SU-DHL-6 (cell line): ENCODE data around the gene CDK18.

Experiments used
- H2AFZ ChIP-seq: fragments of 200-600 bp; sonication (generic); 2 replicates; pipeline ENCODE4 v1.6.1; 2014; ENCODE audit warnings: low read depth, mild to moderate bottlenecking, moderate library complexity, mixed read lengths, antibody characterized with exemption, low read length; ENCODE audit not compliant: severe bottlenecking
- H3F3A ChIP-seq: fragments of 200-600 bp; shearing (Covaris generic); 2 replicates; pipeline ENCODE4 v1.6.0; 2016; ENCODE audit warnings: antibody characterized with exemption, mild to moderate bottlenecking; ENCODE audit not compliant: insufficient read depth
- H3K27ac ChIP-seq: fragments of 200-600 bp; sonication (generic); 2 replicates; pipeline ENCODE4 v1.5.1; 2016; ENCODE audit warnings: low read depth, mild to moderate bottlenecking, low read length, moderate library complexity, mixed read lengths
- H3K27me3 ChIP-seq: fragments of 200-600 bp; sonication (generic), shearing (Covaris generic); 2 replicates; pipeline ENCODE4 v1.6.0; 2014; ENCODE audit warnings: mild to moderate bottlenecking, low read length
- H3K36me3 ChIP-seq: fragments of 200-600 bp; sonication (generic); 2 replicates; pipeline ENCODE4 v1.6.1; 2014; ENCODE audit warnings: mild to moderate bottlenecking, low read length, mixed read lengths
- H3K4me2 ChIP-seq: fragments of 300-600, 200-600 bp; shearing (Covaris generic), sonication (generic); 2 replicates; pipeline ENCODE4 v1.6.0; 2014; ENCODE audit warnings: low read length, low read depth, mild to moderate bottlenecking; ENCODE audit not compliant: poor library complexity, severe bottlenecking
- H3K4me3 ChIP-seq: fragments of 200-600 bp; sonication (generic); 2 replicates; pipeline ENCODE4 v1.5.1; 2014; ENCODE audit warnings: antibody characterized with exemption, low read length, mild to moderate bottlenecking, mixed read lengths; ENCODE audit not compliant: insufficient read depth, poor library complexity, severe bottlenecking
- H3K79me2 ChIP-seq: fragments of 200-600 bp; sonication (generic); 2 replicates; pipeline ENCODE4 v1.6.1; 2014; ENCODE audit warnings: mild to moderate bottlenecking, low read length, moderate library complexity; ENCODE audit not compliant: insufficient read depth
- H3K9ac ChIP-seq: fragments of 200-600 bp; sonication (generic); 2 replicates; pipeline ENCODE4 v1.7.0; 2014; ENCODE audit warnings: mild to moderate bottlenecking, low read length
- H3K9me2 ChIP-seq: fragments of 200-600 bp; sonication (generic); replicated peaks from 2 replicates; pipeline ENCODE4 v1.6.1; 2014; ENCODE audit warnings: low read length; ENCODE audit not compliant: insufficient read depth
- H3K9me3 ChIP-seq: fragments of 200-600 bp; sonication (generic); 2 replicates; pipeline ENCODE4 v1.6.1; 2014; ENCODE audit warnings: low read length, mixed read lengths; ENCODE audit not compliant: insufficient read depth
- H4K20me1 ChIP-seq: fragments of 200-600 bp; sonication (generic); 2 replicates; pipeline ENCODE4 v1.6.1; 2014; ENCODE audit warnings: low read depth, mild to moderate bottlenecking, antibody characterized with exemption, low read length, moderate library complexity, mixed read lengths
- CTCF ChIP-seq: fragments of 200-600 bp; sonication (generic); IDR thresholded peaks from one replicate; pipeline ENCODE4 v1.5.1; 2017; ENCODE audit warnings: antibody characterized with exemption, mild to moderate bottlenecking, low read length, moderate library complexity; ENCODE audit not compliant: insufficient read depth, poor library complexity, severe bottlenecking
- EZH2phosphoT487 ChIP-seq: fragments of 200-600 bp; sonication (generic), shearing (Covaris generic); conservative IDR thresholded peaks from 2 replicates; pipeline ENCODE4 v1.6.1; 2018; ENCODE audit warnings: mild to moderate bottlenecking, antibody characterized with exemption, low read length, moderate library complexity, mixed read lengths

Gene CDK18

GRCh38 chr1:205538235-205538840, 33.9 kb downstream of the CDK18 start:
- Histone ChIP-seq H3K9me3 (no peaks in the 10 kb centered on the region), H3K36me3 (no peaks in the 10 kb centered on the region), H3F3A (no peaks in the 10 kb centered on the region), H3K4me3 (no peak overlapping the region), H3K27ac (no peak overlapping the region), H3K4me2 (no peak overlapping the region), H4K20me1 (no peaks in the 10 kb centered on the region), H3K9me2 (no peaks in the 10 kb centered on the region), H3K27me3 (no peaks in the 10 kb centered on the region), H2AFZ (no peak overlapping the region), H3K79me2 (no peaks in the 10 kb centered on the region), H3K9ac (no peak overlapping the region)
- TF ChIP-seq CTCF (no peak), EZH2phosphoT487 (no peak)

- Histone ChIP-seq H4K20me1 (no peaks in the 10 kb centered on the region), H3K9me2 (no peaks in the 10 kb centered on the region), H2AFZ (no peak overlapping the region), H3K9ac (no peak overlapping the region), H3K27me3 (no peaks in the 10 kb centered on the region), H3K4me2 (no peak overlapping the region), H3F3A (no peaks in the 10 kb centered on the region), H3K9me3 (no peaks in the 10 kb centered on the region), H3K4me3 (no peak overlapping the region), H3K79me2 (no peaks in the 10 kb centered on the region), H3K36me3 (no peaks in the 10 kb centered on the region), H3K27ac (no peak overlapping the region)
- TF ChIP-seq CTCF, result no peak
- no peak for TF ChIP-seq EZH2phosphoT487
These were observed 36.9 kb downstream of the CDK18 start for GRCh38 chr1:205541161-205541886.

- H4K20me1 ChIP-seq, result no peaks in the 10 kb centered on the region
- no peak for TF ChIP-seq CTCF
- TF ChIP-seq EZH2phosphoT487, result no peak
- no peak overlapping the region for H3K9ac ChIP-seq
- H3K79me2 ChIP-seq, result no peaks in the 10 kb centered on the region
- H3K27ac ChIP-seq, result no peak overlapping the region
- H2AFZ ChIP-seq, result no peak overlapping the region
- H3K4me2 ChIP-seq, result no peak overlapping the region
- no peak overlapping the region for H3K4me3 ChIP-seq
- no peaks in the 10 kb centered on the region for H3K36me3 ChIP-seq
- H3F3A ChIP-seq, result no peaks in the 10 kb centered on the region
- no peaks in the 10 kb centered on the region for H3K27me3 ChIP-seq
- H3K9me3 ChIP-seq, result no peaks in the 10 kb centered on the region
- H3K9me2 ChIP-seq, result no peaks in the 10 kb centered on the region
These were observed 37.9 kb downstream of the CDK18 start for GRCh38 chr1:205542367-205542766.
